GM21529 (cell line): ENCODE results near the gene RAPGEF2.
A peak's percentile ranks its signal among the peaks of the same experiment; 100 is the strongest.
"Not testable (repeated sequence)": the region's sequence is repeated elsewhere in the genome, so short reads cannot be mapped to it uniquely, and the experiment has no call there.

Experiments
- ATAC-seq: cut with Tn5 transposase; IDR thresholded peaks from one replicate; pipeline ENCODE4 v1.9.1; 2021; ENCODE audit not compliant: unreplicated experiment

The RAPGEF2 gene

DNA sequence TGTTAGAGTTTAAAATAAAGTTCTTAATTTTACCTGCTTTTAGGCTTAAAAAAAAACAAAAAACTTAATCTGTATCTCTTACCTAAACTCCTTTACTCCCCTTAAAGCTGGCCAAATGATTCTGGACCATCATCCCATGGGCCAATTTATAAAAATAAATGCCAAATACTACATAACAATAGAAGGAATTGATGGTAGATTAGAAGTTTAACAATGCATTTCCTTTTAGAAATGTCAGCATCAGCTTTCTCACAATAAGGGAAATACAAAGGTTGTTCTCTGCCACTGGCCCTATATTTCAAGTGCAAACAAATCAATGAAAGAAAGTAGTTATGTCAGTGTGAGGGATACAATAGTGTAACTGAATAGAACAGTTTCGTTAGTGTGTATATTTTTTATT lies 5.7 kb upstream of the RAPGEF2 start:
- no peak for ATAC-seq

GRCh38 chr4:159097785-159098184 lies 5.1 kb upstream of the RAPGEF2 start:
- ATAC-seq: no peak

DNA sequence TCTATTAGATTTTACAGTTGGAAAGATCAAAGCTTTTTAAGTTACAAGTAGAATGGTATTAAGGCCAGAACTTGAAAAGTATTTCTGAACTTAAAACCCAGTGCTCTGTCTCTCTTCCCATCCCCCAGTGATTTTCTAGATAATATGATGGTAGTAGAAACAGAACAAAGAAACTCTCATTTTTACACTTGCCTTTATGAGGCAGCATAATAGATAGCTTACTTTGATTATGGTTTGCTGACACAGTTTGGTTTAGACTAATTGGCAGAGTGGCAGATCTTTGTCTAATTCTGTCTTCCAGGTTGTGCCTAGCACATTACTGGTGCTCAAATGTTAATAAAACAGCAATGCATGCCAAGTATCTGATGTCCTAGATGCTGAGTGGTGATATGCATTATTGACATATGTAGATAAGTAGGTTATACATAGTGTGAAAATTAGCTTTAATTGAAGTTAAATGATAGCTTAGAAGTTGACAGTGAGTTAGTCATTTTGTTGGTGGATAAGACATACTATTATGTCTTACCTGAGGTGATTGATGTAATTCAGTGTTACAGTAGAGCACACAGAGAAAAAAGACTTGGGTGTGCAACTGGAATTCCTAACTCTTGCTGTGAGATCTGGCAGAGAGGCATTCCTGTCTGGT lies 4.3 kb upstream of the RAPGEF2 start:
- no peak for ATAC-seq

DNA sequence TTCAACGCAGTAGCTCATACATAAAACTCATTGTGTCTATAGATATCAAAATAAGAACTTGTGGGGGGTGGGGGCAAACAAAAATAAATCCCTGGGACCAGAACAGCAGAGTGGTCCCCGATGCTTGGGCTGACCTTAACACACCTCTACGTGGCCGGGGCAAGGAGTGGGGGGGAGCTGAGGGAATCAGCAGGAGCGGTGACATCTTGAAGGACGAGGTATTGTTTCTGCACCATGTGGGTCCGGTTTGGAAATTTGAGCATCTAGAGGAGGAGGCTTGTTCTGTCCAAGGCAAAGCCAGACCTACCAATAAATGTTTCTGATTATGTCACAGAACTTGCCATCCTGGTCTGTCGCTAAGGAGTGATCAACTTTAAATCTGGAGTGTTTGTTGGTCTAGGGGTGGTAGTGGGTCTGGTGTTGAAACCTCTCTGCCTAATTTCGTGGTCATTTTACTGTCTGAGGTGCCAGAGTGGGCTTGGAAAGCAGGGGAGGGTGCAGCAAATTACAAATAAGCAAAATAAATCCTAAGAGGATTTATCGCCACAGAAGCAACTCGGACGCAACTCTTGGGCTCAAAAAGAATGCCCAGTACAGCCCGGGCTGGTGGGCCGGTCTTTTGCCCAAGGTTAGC lies 774 bp upstream of the RAPGEF2 start:
- ATAC-seq: no peak

DNA sequence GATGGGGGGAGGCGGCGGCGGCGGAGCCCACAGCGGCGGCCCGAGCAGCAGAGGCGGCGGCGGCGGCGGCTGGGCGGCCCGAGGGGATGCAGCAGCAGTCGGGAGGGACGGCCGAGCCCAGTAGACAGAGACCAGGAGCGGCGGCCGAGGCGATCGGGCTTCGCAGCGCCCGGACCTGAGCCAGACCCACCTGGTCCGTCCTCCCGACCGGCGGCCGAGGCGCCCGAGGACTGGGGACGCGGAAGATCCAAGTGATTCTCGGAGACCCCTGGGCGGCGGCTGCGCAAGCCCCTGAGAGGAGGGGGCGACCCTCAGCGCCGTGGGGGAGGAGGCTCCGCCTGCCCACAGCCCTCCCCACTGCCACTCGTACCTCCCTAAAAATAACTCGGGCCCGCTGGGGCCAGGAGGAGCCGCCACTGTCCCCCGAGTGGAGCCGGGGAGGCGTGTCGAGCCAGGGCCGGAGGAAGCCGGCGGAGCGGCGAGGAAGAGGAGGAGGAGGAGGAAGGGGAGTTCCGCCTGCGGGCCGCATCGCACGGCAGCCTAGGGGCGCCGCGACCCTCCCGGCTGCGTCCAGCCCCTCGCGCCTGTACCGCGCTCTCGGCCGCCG lies 608 bp downstream of the RAPGEF2 start:
- ATAC-seq: peak; percentile 31

- ATAC-seq: no peak
Measured at GRCh38 chr4:159104694-159105414, 2.0 kb downstream of the RAPGEF2 start.

DNA sequence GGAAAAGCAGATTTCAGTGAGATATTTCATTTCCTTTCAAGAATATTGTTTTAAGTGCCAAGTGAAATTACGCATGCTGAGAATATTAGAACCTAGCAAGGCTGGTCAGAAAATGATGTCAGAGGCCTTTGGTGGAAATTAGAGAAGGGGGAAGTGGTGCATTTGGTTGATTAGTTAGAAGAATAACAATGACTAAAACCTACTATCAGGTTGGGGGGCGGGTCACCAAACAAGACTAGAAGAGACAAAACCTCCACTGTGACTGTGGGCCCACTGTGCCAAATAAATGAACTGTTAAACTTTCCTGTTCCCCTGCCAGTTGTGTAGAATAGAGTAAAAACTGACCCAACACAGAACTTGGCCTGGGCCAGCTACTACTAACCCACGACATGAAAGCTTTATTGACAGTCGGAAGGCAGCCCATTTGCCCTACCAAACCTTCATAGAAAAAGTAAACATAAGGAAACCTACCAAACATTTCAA lies 2.9 kb downstream of the RAPGEF2 start:
- ATAC-seq: no peak

- no peak for ATAC-seq
Measured at GRCh38 chr4:159106636-159107035, 3.8 kb downstream of the RAPGEF2 start.

DNA sequence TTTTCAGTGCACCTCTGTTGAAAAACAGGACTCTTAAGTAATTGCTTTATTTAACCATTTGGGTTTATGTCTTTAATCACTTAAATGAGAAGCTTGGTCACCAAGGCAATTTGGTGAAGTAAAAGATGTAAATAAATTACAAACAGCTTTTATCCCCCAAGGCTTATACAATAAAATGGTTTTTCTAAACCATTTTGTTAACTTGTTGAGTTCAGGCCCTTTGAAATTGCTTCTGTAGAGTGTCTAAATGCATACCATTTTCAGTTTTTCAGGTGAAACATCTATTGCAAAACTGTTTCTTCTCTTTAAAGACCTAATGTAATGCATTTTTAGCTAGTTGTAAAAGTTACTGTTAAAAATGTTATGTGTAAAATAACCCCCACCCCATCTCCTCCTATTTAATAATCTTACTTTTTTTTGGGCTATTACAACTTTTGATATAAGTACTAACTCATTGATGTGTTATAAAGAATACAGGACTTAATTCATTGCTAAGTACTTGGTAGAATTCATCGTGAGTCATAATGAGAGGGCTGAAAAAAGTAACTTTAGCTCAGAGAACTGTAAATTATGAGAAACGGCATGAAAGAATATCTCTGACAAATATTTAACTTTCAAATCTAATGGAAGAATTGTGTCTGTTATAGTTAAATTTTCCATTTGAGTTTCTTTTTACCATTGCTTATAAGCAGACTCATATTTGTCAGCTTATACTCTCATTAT lies 4.5 kb downstream of the RAPGEF2 start:
- no peak for ATAC-seq

DNA sequence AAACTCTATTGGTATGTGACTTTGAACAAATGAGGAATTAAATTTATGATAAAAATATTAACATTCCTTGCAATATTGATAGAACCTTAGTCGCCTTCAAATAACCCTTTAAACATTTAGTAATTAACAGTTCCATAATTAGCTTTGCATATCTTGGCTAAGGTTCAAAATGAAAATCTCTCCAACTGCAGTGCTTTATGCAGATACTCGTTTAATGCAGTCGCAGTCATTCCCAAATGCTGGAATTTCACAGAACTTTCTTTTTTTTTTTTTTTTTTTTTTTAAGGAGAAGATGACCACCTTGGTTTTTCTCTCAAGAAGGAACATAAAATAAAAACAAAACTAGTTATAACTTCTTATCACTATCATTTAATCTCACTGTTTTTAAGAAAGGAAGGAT lies 5.2 kb downstream of the RAPGEF2 start:
- no peak for ATAC-seq

DNA sequence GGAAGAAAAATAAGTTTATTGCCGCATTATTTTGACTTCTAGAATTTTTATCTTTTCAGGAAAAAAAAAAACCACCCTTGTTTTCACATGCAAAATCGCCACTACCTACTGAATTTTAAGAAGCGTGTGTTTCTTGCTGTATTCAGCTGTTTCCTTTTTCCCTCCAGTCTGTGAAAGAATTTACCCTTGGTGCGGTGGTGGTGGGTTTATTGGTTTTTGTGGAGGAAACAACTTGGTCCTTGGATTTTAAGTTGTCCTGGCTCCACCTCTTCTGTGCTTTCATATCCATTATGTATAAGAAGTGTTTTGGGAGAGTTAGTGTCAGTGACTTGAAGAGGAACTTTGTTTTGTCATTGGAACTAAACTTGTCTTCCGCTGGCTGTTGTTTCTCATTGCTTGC lies 8.1 kb downstream of the RAPGEF2 start:
- ATAC-seq: no peak

GRCh38 chr4:159111416-159111815 lies 8.5 kb downstream of the RAPGEF2 start:
- no peak for ATAC-seq

DNA sequence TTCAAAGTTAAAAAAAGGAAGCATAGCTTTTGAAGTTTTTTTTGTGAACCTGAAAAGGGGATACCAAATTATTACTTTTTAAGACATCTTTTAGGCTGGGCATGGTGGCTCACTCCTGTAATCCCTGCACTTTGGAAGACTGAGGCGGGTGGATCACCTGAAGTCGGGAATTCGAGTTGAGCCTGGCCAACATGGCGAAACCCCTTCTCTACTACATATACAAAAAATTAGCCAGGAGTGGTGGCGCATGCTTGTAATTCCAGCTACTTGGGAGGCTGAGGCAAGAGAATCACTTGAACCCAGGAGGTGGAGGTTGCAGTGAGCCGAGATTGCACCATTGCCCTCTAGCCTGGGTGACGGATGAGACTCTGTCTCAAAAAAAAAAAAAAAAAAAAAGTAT lies 10.5 kb downstream of the RAPGEF2 start:
- ATAC-seq: not testable (repeated sequence)

GRCh38 chr4:159116098-159116497 lies 13.2 kb downstream of the RAPGEF2 start:
- not testable (repeated sequence) for ATAC-seq

GRCh38 chr4:159116693-159117092 lies 13.8 kb downstream of the RAPGEF2 start:
- not testable (repeated sequence) for ATAC-seq

DNA sequence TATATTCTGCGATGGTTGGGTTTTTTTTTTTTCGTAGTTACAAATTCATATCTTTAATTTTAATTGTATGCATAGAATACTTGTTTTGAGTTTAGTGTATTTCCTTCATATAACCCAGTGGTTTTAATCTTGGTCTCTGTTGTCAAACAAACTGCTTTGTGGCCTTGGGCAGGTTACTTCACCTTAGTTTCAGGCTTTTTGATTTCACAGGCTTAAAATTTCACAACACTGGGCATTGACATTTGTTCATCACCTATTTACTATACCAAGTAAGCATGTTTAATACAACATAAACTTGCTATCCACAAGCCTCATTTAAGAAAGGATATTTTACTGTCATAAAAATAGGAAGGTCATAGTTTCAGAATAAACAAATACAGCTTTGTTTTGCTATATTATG lies 14.7 kb downstream of the RAPGEF2 start:
- ATAC-seq: no peak

GRCh38 chr4:159117968-159118367 lies 15.1 kb downstream of the RAPGEF2 start:
- peak; percentile 52 for ATAC-seq

- ATAC-seq: no peak
Measured at GRCh38 chr4:159121371-159121770, 18.5 kb downstream of the RAPGEF2 start.

GRCh38 chr4:159126716-159127115 lies 23.8 kb downstream of the RAPGEF2 start:
- ATAC-seq: no peak

DNA sequence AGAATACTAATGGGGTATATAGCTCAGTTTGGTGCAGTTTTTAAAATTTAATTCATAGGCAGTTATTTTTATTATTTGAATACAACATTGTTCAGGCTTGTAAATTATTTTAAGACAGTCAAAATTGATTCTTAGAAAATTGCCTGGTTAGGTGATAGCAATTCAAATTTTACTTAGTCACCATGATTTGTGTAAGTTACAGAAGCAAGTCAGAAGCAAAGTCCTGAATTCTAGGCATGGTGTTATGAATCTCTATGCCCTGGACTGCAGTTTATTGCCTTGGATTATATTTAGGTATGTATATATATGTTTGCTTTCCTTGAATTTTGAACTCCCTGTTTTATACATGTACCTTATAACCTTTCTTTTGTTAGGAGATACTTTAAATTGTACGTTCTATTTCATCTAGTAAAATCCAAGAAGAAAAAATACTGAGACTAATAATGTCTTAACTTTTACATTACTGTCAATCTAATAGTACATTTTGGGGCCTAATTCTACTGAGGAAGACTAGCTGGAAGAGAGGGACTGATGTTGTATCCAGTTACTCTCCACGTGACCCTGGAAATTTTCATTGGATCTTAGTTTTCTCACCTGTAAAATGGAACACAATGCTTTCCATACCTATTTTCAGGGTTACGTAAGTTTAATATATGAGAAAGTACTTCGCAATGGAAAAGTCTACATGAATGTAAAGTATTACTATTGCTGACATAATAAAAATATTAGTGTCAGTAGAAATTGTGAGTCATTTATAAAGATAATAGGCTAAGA lies 25.1 kb downstream of the RAPGEF2 start:
- ATAC-seq: no peak
